Endodermal cell (in vitro differentiated cells): ENCODE data around the gene SIDT1. TPM values are rescaled to one million over a fixed set of nuclear protein-coding genes. Genes with fewer than 3 reads are reported as not detected.

Source experiments
- DNase-seq: peaks from one replicate; pipeline ENCODE4 v3.0.0-alpha.2; 2017
- H3K27ac ChIP-seq: 2 replicates; pipeline ENCODE4 v1.5.1; 2013; ENCODE audit warnings: mild to moderate bottlenecking, low read depth, low read length, moderate library complexity
- H3K27me3 ChIP-seq: 2 replicates; pipeline ENCODE4 v1.6.1; 2013; ENCODE audit warnings: mild to moderate bottlenecking, low read length, moderate library complexity; ENCODE audit not compliant: insufficient read depth, control insufficient read depth, poor library complexity, severe bottlenecking
- H3K36me3 ChIP-seq: 2 replicates; pipeline ENCODE4 v1.7.0; 2013; ENCODE audit warnings: mild to moderate bottlenecking, low read length, moderate library complexity; ENCODE audit not compliant: control insufficient read depth, insufficient read depth
- H3K4me1 ChIP-seq: one replicate; pipeline ENCODE4 v1.7.0; 2013; ENCODE audit warnings: low read length; ENCODE audit not compliant: control insufficient read depth, insufficient read depth
- H3K4me3 ChIP-seq: 2 replicates; pipeline ENCODE4 v1.5.1; 2013; ENCODE audit warnings: mild to moderate bottlenecking, low read length, moderate library complexity
- H3K9ac ChIP-seq: 2 replicates; pipeline ENCODE4 v1.6.1; 2013; ENCODE audit warnings: mild to moderate bottlenecking, low read length, moderate library complexity; ENCODE audit not compliant: poor library complexity, severe bottlenecking; ENCODE audit errors: extremely low read depth
- H3K9me3 ChIP-seq: 2 replicates; pipeline ENCODE4 v1.6.1; 2013; ENCODE audit warnings: mild to moderate bottlenecking, low read length, moderate library complexity; ENCODE audit not compliant: control insufficient read depth
- H3K27ac Mint-ChIP-seq: 2 replicates; pipeline ENCODE4 v1.8.0; 2020; ENCODE audit warnings: mixed read lengths
- H3K27me3 Mint-ChIP-seq: 2 replicates; pipeline ENCODE4 v1.8.0; 2021; ENCODE audit warnings: mild to moderate bottlenecking, mixed read lengths; ENCODE audit not compliant: insufficient read depth
- H3K36me3 Mint-ChIP-seq: 2 replicates; pipeline ENCODE4 v1.8.0; 2020; ENCODE audit warnings: low read depth, mixed read lengths
- H3K4me1 Mint-ChIP-seq: 2 replicates; pipeline ENCODE4 v1.8.0; 2020; ENCODE audit warnings: mixed read lengths
- H3K4me3 Mint-ChIP-seq: 2 replicates; pipeline ENCODE4 v1.8.0; 2020; ENCODE audit warnings: mild to moderate bottlenecking, moderate library complexity, mixed read lengths
- H3K9me3 Mint-ChIP-seq: 2 replicates; pipeline ENCODE4 v1.8.0; 2020; ENCODE audit warnings: mild to moderate bottlenecking, mixed read lengths
- WGBS, 2 experiments: methylation state at CpG; one replicate each; pipeline versions ENCODE4 v1.1.5 to v1.1.7; 2013; ENCODE audit warnings: missing lambda C conversion rate in 2 of 2, mixed read lengths in 1 of 2; ENCODE audit not compliant: insufficient coverage in 1 of 2, insufficient read length in 1 of 2; 5-methylcytosine and 5-hydroxymethylcytosine counted together
- total RNA-seq, 2 donors: library from RNA; stranded (reverse); fragmentation: NEBNext Ultra II Directional in 1 of 2; extraction: Animal tissue kit (Norgen Biotek cat#: 25700) in 1 of 2; gene quantifications; 2 replicates in 1 of 2; 3 replicates in 1 of 2; pipeline ENCODE4 v1.2.1, GENCODE V29; 2021
- TF ChIP-seq, protein P1 (sequence below): fragments of 200-600 bp; sonication (generic); conservative IDR thresholded peaks from 2 replicates; pipeline ENCODE4 v1.5.0; 2021; ENCODE audit warnings: antibody characterized with exemption, mild to moderate bottlenecking

SIDT1 gene
- total RNA-seq, 2 donors from 2014 or later = not detected

- Mint-ChIP-seq H3K4me3 (no peak overlapping the region), H3K36me3 (peaks cover 30% of the 10 kb centered on the region), H3K27ac (peak overlapping the region; percentile 4), H3K9me3 (no peaks in the 10 kb centered on the region), H3K27me3 (no peaks in the 10 kb centered on the region), H3K4me1 (peaks cover 13% of the 10 kb centered on the region)
- Histone ChIP-seq H3K9ac (no peak overlapping the region), H3K36me3 (peaks cover 25% of the 10 kb centered on the region), H3K27ac (no peak overlapping the region), H3K4me1 (no peaks in the 10 kb centered on the region), H3K27me3 (no peaks in the 10 kb centered on the region), H3K9me3 (no peaks in the 10 kb centered on the region), H3K4me3 (no peak overlapping the region)
- TF ChIP-seq, protein P1, sequence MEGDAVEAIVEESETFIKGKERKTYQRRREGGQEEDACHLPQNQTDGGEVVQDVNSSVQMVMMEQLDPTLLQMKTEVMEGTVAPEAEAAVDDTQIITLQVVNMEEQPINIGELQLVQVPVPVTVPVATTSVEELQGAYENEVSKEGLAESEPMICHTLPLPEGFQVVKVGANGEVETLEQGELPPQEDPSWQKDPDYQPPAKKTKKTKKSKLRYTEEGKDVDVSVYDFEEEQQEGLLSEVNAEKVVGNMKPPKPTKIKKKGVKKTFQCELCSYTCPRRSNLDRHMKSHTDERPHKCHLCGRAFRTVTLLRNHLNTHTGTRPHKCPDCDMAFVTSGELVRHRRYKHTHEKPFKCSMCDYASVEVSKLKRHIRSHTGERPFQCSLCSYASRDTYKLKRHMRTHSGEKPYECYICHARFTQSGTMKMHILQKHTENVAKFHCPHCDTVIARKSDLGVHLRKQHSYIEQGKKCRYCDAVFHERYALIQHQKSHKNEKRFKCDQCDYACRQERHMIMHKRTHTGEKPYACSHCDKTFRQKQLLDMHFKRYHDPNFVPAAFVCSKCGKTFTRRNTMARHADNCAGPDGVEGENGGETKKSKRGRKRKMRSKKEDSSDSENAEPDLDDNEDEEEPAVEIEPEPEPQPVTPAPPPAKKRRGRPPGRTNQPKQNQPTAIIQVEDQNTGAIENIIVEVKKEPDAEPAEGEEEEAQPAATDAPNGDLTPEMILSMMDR = no peak
- WGBS, 2 experiments = 85 to 100% methylated on average over 1 of the region's 1 CpG
- no peak for DNase-seq
Observed at GRCh38 chr3:113662824-113663223, 130.5 kb downstream of the SIDT1 start.

- no peak overlapping the region for H3K27ac ChIP-seq
- H3K36me3 Mint-ChIP-seq = peaks cover 25% of the 10 kb centered on the region
- peak overlapping the region; percentile 4 for H3K27ac Mint-ChIP-seq
- H3K4me1 Mint-ChIP-seq = peaks cover 17% of the 10 kb centered on the region
- H3K27me3 ChIP-seq = no peaks in the 10 kb centered on the region
- DNase-seq = no peak
- no peak overlapping the region for H3K4me3 Mint-ChIP-seq
- no peaks in the 10 kb centered on the region for H3K9me3 Mint-ChIP-seq
- no peaks in the 10 kb centered on the region for H3K9me3 ChIP-seq
- H3K36me3 ChIP-seq = peaks cover 21% of the 10 kb centered on the region
- 91 to 92% methylated on average over 2 to 3 of the region's 3 CpGs for WGBS, 2 experiments
- no peaks in the 10 kb centered on the region for H3K27me3 Mint-ChIP-seq
- no peak overlapping the region for H3K4me3 ChIP-seq
- no peak overlapping the region for H3K9ac ChIP-seq
- TF ChIP-seq, protein P1 = no peak
- H3K4me1 ChIP-seq = no peaks in the 10 kb centered on the region
Observed at GRCh38 chr3:113663324-113663750, 131.0 kb downstream of the SIDT1 start.

- Histone ChIP-seq H3K4me1 (no peaks in the 10 kb centered on the region), H3K4me3 (no peak overlapping the region), H3K9ac (no peak overlapping the region), H3K27me3 (no peaks in the 10 kb centered on the region), H3K36me3 (peaks cover 21% of the 10 kb centered on the region), H3K9me3 (no peaks in the 10 kb centered on the region), H3K27ac (no peak overlapping the region)
- TF ChIP-seq, protein P1 = no peak
- WGBS, 2 experiments = 100% methylated on average over 1 of the region's 1 CpG; no CpG with 5 or more reads in 1 of the 2 experiments
- DNase-seq = no peak
- no peaks in the 10 kb centered on the region for H3K27me3 Mint-ChIP-seq
- H3K36me3 Mint-ChIP-seq = peaks cover 21% of the 10 kb centered on the region
- no peak overlapping the region for H3K4me3 Mint-ChIP-seq
- H3K4me1 Mint-ChIP-seq = peaks cover 19% of the 10 kb centered on the region
- H3K9me3 Mint-ChIP-seq = no peaks in the 10 kb centered on the region
- peak overlapping the region; percentile 19 for H3K27ac Mint-ChIP-seq
Observed at GRCh38 chr3:113663761-113664160, 131.4 kb downstream of the SIDT1 start.
